ENCODE data around the gene BICRAL.

BICRAL gene

GRCh38 chr6:42779521-42779920 lies 2.3 kb upstream of the BICRAL start:
- CTCF ChIA-PET = no interaction called here
- no peak for DNase-seq (ENCODE audit: extremely low spot score)
- TF ChIP-seq, protein P1, sequence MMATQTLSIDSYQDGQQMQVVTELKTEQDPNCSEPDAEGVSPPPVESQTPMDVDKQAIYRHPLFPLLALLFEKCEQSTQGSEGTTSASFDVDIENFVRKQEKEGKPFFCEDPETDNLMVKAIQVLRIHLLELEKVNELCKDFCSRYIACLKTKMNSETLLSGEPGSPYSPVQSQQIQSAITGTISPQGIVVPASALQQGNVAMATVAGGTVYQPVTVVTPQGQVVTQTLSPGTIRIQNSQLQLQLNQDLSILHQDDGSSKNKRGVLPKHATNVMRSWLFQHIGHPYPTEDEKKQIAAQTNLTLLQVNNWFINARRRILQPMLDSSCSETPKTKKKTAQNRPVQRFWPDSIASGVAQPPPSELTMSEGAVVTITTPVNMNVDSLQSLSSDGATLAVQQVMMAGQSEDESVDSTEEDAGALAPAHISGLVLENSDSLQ (IDR thresholded peaks at IDR 0.05) = no peak
- TF ChIP-seq HDGF (IDR thresholded peaks at IDR 0.05; ENCODE audit: borderline replicate concordance) (no peak), L3MBTL2 (conservative IDR thresholded peaks at IDR 0.05) (no peak), ARNT (IDR thresholded peaks at IDR 0.05) (no peak), TARDBP (IDR thresholded peaks at IDR 0.05) (no peak), FOXK2 (IDR thresholded peaks at IDR 0.05) (no peak), FOXM1 (IDR thresholded peaks at IDR 0.05; ENCODE audit: borderline replicate concordance) (no peak), SP1 (IDR thresholded peaks at IDR 0.05) (no peak), ZNF384 (IDR thresholded peaks at IDR 0.05) (no peak), NFRKB (IDR thresholded peaks at IDR 0.05) (no peak), LEF1 (IDR thresholded peaks at IDR 0.05; ENCODE audit: borderline replicate concordance) (no peak), BHLHE40 (IDR thresholded peaks at IDR 0.05; ENCODE audit: borderline replicate concordance) (no peak), FOXA1 (IDR thresholded peaks at IDR 0.05) (no peak)
- POLR2A ChIA-PET = interaction anchor here (0.7 to 9.7 kb wide), 4 partner anchors 14 to 191 kb away, joined by 3 to 128 read pairs (median 4); partner anchors contain the start of gene TBCC

DNA sequence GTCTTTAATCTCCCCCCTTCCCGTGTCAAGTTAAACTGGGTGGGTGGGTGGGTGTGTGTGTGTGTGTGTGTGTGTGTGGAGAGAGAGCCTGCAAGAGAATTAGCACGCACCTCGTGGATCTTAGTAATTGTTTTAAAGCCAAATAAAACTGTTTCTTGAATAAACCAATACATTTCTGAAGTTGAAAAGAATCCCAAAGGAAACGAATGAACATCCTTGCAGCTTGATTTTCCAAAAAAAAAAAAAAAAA lies 381 bp upstream of the BICRAL start:
- TF ChIP-seq FOXK2 (IDR thresholded peaks at IDR 0.05) = no peak
- TF ChIP-seq FOXM1 (IDR thresholded peaks at IDR 0.05; ENCODE audit: borderline replicate concordance) = no peak
- TF ChIP-seq ARNT (IDR thresholded peaks at IDR 0.05) = no peak
- no peak for TF ChIP-seq L3MBTL2 (conservative IDR thresholded peaks at IDR 0.05)
- TF ChIP-seq LEF1 (IDR thresholded peaks at IDR 0.05; ENCODE audit: borderline replicate concordance) = no peak
- TF ChIP-seq ZNF384 (IDR thresholded peaks at IDR 0.05) = no peak
- no peak for TF ChIP-seq CTBP1 (IDR thresholded peaks at IDR 0.05; ENCODE audit: borderline replicate concordance)
- TF ChIP-seq, protein P1 (IDR thresholded peaks at IDR 0.05) = no peak
- no peak for TF ChIP-seq SUZ12 (IDR thresholded peaks at IDR 0.05)
- TF ChIP-seq BHLHE40 (IDR thresholded peaks at IDR 0.05; ENCODE audit: borderline replicate concordance) = no peak
- TF ChIP-seq FOXA1 (IDR thresholded peaks at IDR 0.05) = no peak
- TF ChIP-seq TARDBP (IDR thresholded peaks at IDR 0.05) = no peak
- TF ChIP-seq HDGF (IDR thresholded peaks at IDR 0.05; ENCODE audit: borderline replicate concordance) = no peak
- TF ChIP-seq NFRKB (IDR thresholded peaks at IDR 0.05) = no peak
- POLR2A ChIA-PET = interaction anchor here (1.1 to 9.7 kb wide), 6 partner anchors 8 to 61 kb away, joined by 3 to 128 read pairs (median 6); partner anchors contain the start of gene TBCC
- no peak for DNase-seq (ENCODE audit: extremely low spot score)
- CTCF ChIA-PET = interaction anchor here (0.6 kb wide), 1 partner anchor 22 kb away, joined by 3 read pairs; no protein-coding TSS in a partner anchor

- POLR2A ChIA-PET = interaction anchor here (0.6 to 9.7 kb wide), 23 partner anchors 9 to 389 kb away, joined by 3 to 128 read pairs (median 4); partner anchors contain the start of genes RPL7L1 and TBCC
- CTCF ChIA-PET = interaction anchor here (1.4 kb wide), 1 partner anchor 13 kb away, joined by 9 read pairs; no protein-coding TSS in a partner anchor
- no peak for TF ChIP-seq FOXA1 (IDR thresholded peaks at IDR 0.05)
- TF ChIP-seq, protein P1 (IDR thresholded peaks at IDR 0.05) = peak; percentile 59
- DNase-seq (ENCODE audit: extremely low spot score) = peak; percentile 66
Observed at GRCh38 chr6:42782689-42783176, 881 bp downstream of the BICRAL start.

GRCh38 chr6:42783177-42783875 lies 1.5 kb downstream of the BICRAL start:
- CTCF ChIA-PET = interaction anchor here (0.6 to 1.4 kb wide), 2 partner anchors 13 to 33 kb away, joined by 3 to 9 read pairs; no protein-coding TSS in a partner anchor

GRCh38 chr6:42783876-42784642 lies 2.2 kb downstream of the BICRAL start:
- TF ChIP-seq BHLHE40 (IDR thresholded peaks at IDR 0.05; ENCODE audit: borderline replicate concordance) (no peak), HDGF (IDR thresholded peaks at IDR 0.05; ENCODE audit: borderline replicate concordance) (no peak), ARNT (IDR thresholded peaks at IDR 0.05) (no peak), LEF1 (IDR thresholded peaks at IDR 0.05; ENCODE audit: borderline replicate concordance) (no peak), SUZ12 (IDR thresholded peaks at IDR 0.05) (no peak)
- DNase-seq (ENCODE audit: extremely low spot score) = no peak
- ChIA-PET CTCF (interaction anchor here (0.6 kb wide), 1 partner anchor 32 kb away, joined by 3 read pairs; no protein-coding TSS in a partner anchor), POLR2A (interaction anchor here (0.6 to 9.7 kb wide), 3 partner anchors 25 to 220 kb away, joined by 3 to 128 read pairs (median 4); partner anchors contain the start of genes TBCC and UBR2)

More at GRCh38 chr6:42783177-42783875, 1.5 kb downstream of the BICRAL start:
- peak; percentile 67 for DNase-seq (ENCODE audit: extremely low spot score)
- TF ChIP-seq L3MBTL2 (conservative IDR thresholded peaks at IDR 0.05) = peak; percentile 69
- TF ChIP-seq CTBP1 (IDR thresholded peaks at IDR 0.05; ENCODE audit: borderline replicate concordance) = no peak
- TF ChIP-seq ZNF384 (IDR thresholded peaks at IDR 0.05) = no peak
- TF ChIP-seq FOXM1 (IDR thresholded peaks at IDR 0.05; ENCODE audit: borderline replicate concordance) = 0 out of 2 replicates have a peak, but pooled peaks have one; percentile 35
- TF ChIP-seq ELF4 (IDR thresholded peaks at IDR 0.05) = no peak
- TF ChIP-seq ARNT (IDR thresholded peaks at IDR 0.05) = peak; percentile 26; the same call in 1 of the 2 replicates
- TF ChIP-seq HDGF (IDR thresholded peaks at IDR 0.05; ENCODE audit: borderline replicate concordance) = 0 out of 2 replicates have a peak, but pooled peaks have one; percentile 33
- TF ChIP-seq NFRKB (IDR thresholded peaks at IDR 0.05) = peak; percentile 69
- no peak for TF ChIP-seq BHLHE40 (IDR thresholded peaks at IDR 0.05; ENCODE audit: borderline replicate concordance)
- 0 out of 2 replicates have a peak, but pooled peaks have one; percentile 28 for TF ChIP-seq LEF1 (IDR thresholded peaks at IDR 0.05; ENCODE audit: borderline replicate concordance)
- TF ChIP-seq FOXA1 (IDR thresholded peaks at IDR 0.05) = no peak
- POLR2A ChIA-PET = interaction anchor here (0.6 to 9.7 kb wide), 20 partner anchors 9 to 180 kb away, joined by 3 to 128 read pairs (median 4); partner anchors contain the start of genes RPL7L1 and TBCC
